Mucosa of rectum (tissue), 2 donors: ENCODE measurements around the gene BID.

Experiments
- H3K27ac ChIP-seq, 2 donors: one replicate each; pipeline ENCODE4 v1.7.0; 2013; ENCODE audit warnings: inconsistent platforms in 2 of 2, low read depth in 2 of 2, low read length in 2 of 2
- H3K27me3 ChIP-seq, 2 donors: one replicate each; pipeline ENCODE4 v1.7.0; 2013; ENCODE audit warnings: low read length in 2 of 2; ENCODE audit not compliant: control insufficient read depth in 2 of 2, insufficient read depth in 2 of 2
- H3K36me3 ChIP-seq, 2 donors: one replicate each; pipeline ENCODE4 v1.7.0; 2013; ENCODE audit warnings: low read length in 2 of 2; ENCODE audit not compliant: control insufficient read depth in 2 of 2, insufficient read depth in 2 of 2
- H3K4me1 ChIP-seq, 2 donors: one replicate each; pipeline ENCODE4 v1.7.0; 2013; ENCODE audit warnings: low read length in 2 of 2, mild to moderate bottlenecking in 1 of 2; ENCODE audit not compliant: control insufficient read depth in 2 of 2, insufficient read depth in 2 of 2
- H3K4me3 ChIP-seq, 2 donors: one replicate each; pipeline ENCODE4 v1.7.0; 2013; ENCODE audit warnings: low read length in 2 of 2
- H3K9ac ChIP-seq, 2 donors: one replicate each; pipeline ENCODE4 v1.7.0; 2013; ENCODE audit warnings: low read length in 2 of 2, low read depth in 1 of 2, mild to moderate bottlenecking in 1 of 2
- H3K9me3 ChIP-seq, 2 donors: one replicate each; pipeline ENCODE4 v1.7.0; 2013; ENCODE audit warnings: low read length in 2 of 2; ENCODE audit not compliant: control insufficient read depth in 2 of 2
- donor health status: healthy.
- donor health status: Normal muscosa, but diverticular disease.

Gene BID

DNA sequence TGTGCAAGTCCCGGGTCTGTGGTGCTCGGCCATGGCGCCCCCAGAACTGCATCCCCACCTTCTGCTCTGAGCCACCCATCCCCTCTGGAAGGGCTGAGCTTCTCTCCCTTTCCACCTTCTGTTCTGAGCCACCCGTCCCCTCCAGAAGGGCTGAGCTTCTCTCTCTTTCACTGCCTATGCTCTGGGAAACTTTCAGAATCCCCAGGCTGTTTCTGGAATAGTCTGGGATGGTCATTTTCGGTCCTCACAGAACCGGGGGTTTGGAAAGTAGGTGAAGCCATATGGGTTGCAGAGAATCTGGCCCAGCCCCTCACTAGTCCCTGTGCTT, 3.4 kb upstream of the BID start:
- no peaks in the 10 kb centered on the region for H3K9me3 ChIP-seq
- peak overlapping the region; percentile 44 to 68 for H3K9ac ChIP-seq
- no peaks in the 10 kb centered on the region for H3K27me3 ChIP-seq
- no peaks in the 10 kb centered on the region for H3K36me3 ChIP-seq
- peak overlapping the region; percentile 67 to 84 for H3K27ac ChIP-seq
- H3K4me3 ChIP-seq, result peak overlapping the region; percentile 53 to 74
- H3K4me1 ChIP-seq, result peaks cover 21 to 24% of the 10 kb centered on the region in 2 donors

- Histone ChIP-seq H3K4me1 (peaks cover 22 to 23% of the 10 kb centered on the region in 2 donors), H3K27ac (peak overlapping the region; percentile 67 to 84), H3K27me3 (no peaks in the 10 kb centered on the region), H3K9ac (peak overlapping the region; percentile 44 to 68), H3K9me3 (no peaks in the 10 kb centered on the region), H3K36me3 (no peaks in the 10 kb centered on the region), H3K4me3 (peak overlapping the region; percentile 53 to 74)
Measured at GRCh38 chr22:17777005-17777716, 2.9 kb upstream of the BID start.

GRCh38 chr22:17775781-17776465, 1.7 kb upstream of the BID start:
- H3K27me3 ChIP-seq, result no peaks in the 10 kb centered on the region
- no peak overlapping the region for H3K9ac ChIP-seq
- no peaks in the 10 kb centered on the region for H3K9me3 ChIP-seq
- H3K27ac ChIP-seq, result no peak overlapping the region
- H3K4me1 ChIP-seq, result peaks cover 21 to 22% of the 10 kb centered on the region in 2 donors
- H3K4me3 ChIP-seq, result no peak overlapping the region
- no peaks in the 10 kb centered on the region for H3K36me3 ChIP-seq

GRCh38 chr22:17774926-17775685, 837 bp upstream of the BID start:
- Histone ChIP-seq H3K9ac (no peak overlapping the region), H3K27me3 (no peaks in the 10 kb centered on the region), H3K4me3 (peak overlapping the region; percentile 38 to 64), H3K36me3 (no peaks in the 10 kb centered on the region), H3K9me3 (no peaks in the 10 kb centered on the region), H3K4me1 (peaks cover 21 to 23% of the 10 kb centered on the region in 2 donors), H3K27ac (peak overlapping the region in 1 of 2 donors; percentile 58)

DNA sequence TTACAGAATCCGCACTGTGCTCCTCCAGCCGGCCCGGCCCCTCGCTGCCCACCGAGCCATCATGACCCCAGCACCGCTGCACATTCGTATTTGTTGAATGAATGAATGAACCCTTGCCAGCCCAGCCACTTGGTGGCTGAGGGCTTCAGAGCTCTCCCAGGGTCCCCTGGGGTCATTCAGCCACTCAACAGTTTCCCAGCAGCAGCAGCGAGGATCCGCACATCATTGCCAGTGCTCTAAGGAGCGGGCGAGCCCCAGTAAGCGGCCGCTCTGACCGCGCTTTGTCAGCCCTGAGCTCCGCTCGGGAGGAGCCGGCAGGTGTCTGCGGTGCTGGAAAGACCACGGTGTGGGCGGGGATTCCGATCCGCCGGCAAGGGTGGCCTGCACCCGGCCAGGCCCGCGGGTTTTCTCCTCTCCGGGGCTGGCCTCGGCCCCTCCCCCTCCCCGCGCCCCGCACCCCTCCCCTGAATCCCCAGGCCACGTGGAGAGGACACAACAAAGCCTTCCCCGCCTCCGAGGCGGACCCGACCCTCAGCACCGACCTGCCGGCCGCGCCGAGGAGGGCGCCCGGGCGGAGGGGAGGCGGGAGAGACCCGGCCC, 563 bp downstream of the BID start:
- H3K9me3 ChIP-seq, result no peaks in the 10 kb centered on the region
- peak overlapping the region; percentile 40 to 63 for H3K27ac ChIP-seq
- no peaks in the 10 kb centered on the region for H3K27me3 ChIP-seq
- H3K4me1 ChIP-seq, result peaks cover 31 to 32% of the 10 kb centered on the region in 2 donors
- peak overlapping the region; percentile 53 to 79 for H3K4me3 ChIP-seq
- no peaks in the 10 kb centered on the region for H3K36me3 ChIP-seq
- peak overlapping the region; percentile 32 to 77 for H3K9ac ChIP-seq

DNA sequence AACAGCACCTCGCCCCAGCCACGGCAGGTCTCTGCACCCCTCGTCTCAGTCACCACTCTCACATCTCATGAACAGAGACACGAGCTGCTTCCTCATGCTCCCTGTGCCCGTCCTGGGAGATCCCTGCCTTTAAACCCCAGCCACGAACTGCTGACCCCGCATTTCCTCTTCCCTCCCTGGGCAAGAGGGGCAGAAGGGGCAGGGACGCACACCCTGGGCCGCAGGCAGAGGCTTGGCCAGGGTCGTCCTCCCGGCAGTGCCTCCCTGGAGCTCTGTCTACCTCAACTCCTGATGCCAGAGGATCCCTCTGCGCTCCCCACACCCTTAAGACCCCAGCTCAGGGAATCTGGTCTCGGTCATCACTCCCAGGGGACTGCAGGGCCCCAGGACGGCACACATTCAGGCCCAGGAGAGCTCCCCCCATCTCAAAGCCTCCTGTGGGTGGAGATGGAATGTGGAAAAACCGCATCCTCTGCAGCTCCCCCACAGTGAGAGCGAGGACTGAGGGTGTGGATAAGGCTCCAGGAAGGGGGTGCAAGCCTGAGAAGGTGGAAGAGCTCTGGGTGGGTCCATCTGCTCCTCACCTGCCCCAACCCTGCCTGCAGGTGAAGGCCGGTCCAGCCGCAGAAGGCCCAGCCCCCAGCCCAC, 1.2 kb downstream of the BID start:
- H3K36me3 ChIP-seq, result no peaks in the 10 kb centered on the region
- no peaks in the 10 kb centered on the region for H3K9me3 ChIP-seq
- H3K27ac ChIP-seq, result peak overlapping the region in 1 of 2 donors; percentile 63
- no peaks in the 10 kb centered on the region for H3K27me3 ChIP-seq
- H3K4me1 ChIP-seq, result peaks cover 32 to 34% of the 10 kb centered on the region in 2 donors
- H3K4me3 ChIP-seq, result peak overlapping the region; percentile 53 to 79
- H3K9ac ChIP-seq, result peak overlapping the region; percentile 32 to 77

DNA sequence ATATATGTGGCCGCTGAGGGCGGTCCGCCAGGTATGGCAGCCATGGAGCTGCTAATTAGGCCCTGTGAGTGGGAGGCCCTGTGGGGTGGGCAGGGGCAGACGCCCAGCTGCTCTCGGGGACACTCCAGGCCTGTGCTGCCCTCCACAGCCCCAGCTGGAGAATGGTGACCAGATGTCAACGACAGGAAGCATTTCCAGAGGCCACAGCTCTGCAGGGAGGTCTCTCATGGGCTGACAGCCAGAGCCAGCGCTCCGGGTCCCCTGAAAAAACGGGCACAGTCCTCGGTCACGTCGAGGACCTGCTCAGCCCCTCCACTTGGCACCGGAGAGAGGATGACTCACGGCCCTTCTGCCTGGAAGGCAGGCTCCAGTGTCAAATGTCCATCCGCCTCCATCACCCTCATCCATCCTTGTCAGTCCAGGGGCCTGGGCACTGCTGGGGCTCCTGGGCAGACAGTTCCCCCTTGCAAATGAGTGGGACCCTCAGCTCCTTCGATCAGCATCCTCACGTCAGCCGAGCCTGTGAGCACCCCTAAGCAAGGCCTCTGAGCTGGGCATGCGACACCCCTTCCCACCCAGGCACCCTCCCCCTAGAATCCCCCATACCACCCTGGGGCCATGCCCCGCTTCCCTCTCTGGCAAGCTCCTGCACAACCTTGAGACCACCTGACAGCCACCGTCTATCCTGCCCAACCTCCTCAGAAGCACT, 1.9 kb downstream of the BID start:
- Histone ChIP-seq H3K27ac (peak overlapping the region in 1 of 2 donors; percentile 32), H3K4me1 (peaks cover 32 to 37% of the 10 kb centered on the region in 2 donors), H3K9ac (no peak overlapping the region), H3K9me3 (no peaks in the 10 kb centered on the region), H3K4me3 (peak overlapping the region; percentile 53 to 79), H3K36me3 (no peaks in the 10 kb centered on the region), H3K27me3 (no peaks in the 10 kb centered on the region)

- Histone ChIP-seq H3K9me3 (no peaks in the 10 kb centered on the region), H3K4me3 (no peak overlapping the region), H3K36me3 (no peaks in the 10 kb centered on the region), H3K27ac (no peak overlapping the region), H3K27me3 (no peaks in the 10 kb centered on the region), H3K4me1 (peaks cover 32 to 37% of the 10 kb centered on the region in 2 donors), H3K9ac (peak overlapping the region in 1 of 2 donors; percentile 6)
Measured at GRCh38 chr22:17770180-17771077, 3.8 kb downstream of the BID start.
